Endodermal cell (in vitro differentiated cells): ENCODE data around the gene BLOC1S2. TPM values are rescaled to one million over a fixed set of nuclear protein-coding genes. Genes with fewer than 3 reads are reported as not detected.
A peak's percentile ranks its signal among the peaks of the same experiment; 100 is the strongest.
"Not testable (repeated sequence)": the region's sequence is repeated elsewhere in the genome, so short reads cannot be mapped to it uniquely, and the experiment has no call there.

Source experiments
- DNase-seq: peaks from one replicate; pipeline ENCODE4 v3.0.0-alpha.2; 2017
- H3K27ac ChIP-seq: 2 replicates; pipeline ENCODE4 v1.5.1; 2013; ENCODE audit warnings: mild to moderate bottlenecking, low read depth, low read length, moderate library complexity
- H3K27me3 ChIP-seq: 2 replicates; pipeline ENCODE4 v1.6.1; 2013; ENCODE audit warnings: mild to moderate bottlenecking, low read length, moderate library complexity; ENCODE audit not compliant: insufficient read depth, control insufficient read depth, poor library complexity, severe bottlenecking
- H3K36me3 ChIP-seq: 2 replicates; pipeline ENCODE4 v1.7.0; 2013; ENCODE audit warnings: mild to moderate bottlenecking, low read length, moderate library complexity; ENCODE audit not compliant: control insufficient read depth, insufficient read depth
- H3K4me1 ChIP-seq: one replicate; pipeline ENCODE4 v1.7.0; 2013; ENCODE audit warnings: low read length; ENCODE audit not compliant: control insufficient read depth, insufficient read depth
- H3K4me3 ChIP-seq: 2 replicates; pipeline ENCODE4 v1.5.1; 2013; ENCODE audit warnings: mild to moderate bottlenecking, low read length, moderate library complexity
- H3K9ac ChIP-seq: 2 replicates; pipeline ENCODE4 v1.6.1; 2013; ENCODE audit warnings: mild to moderate bottlenecking, low read length, moderate library complexity; ENCODE audit not compliant: poor library complexity, severe bottlenecking; ENCODE audit errors: extremely low read depth
- H3K9me3 ChIP-seq: 2 replicates; pipeline ENCODE4 v1.6.1; 2013; ENCODE audit warnings: mild to moderate bottlenecking, low read length, moderate library complexity; ENCODE audit not compliant: control insufficient read depth
- H3K27ac Mint-ChIP-seq: 2 replicates; pipeline ENCODE4 v1.8.0; 2020; ENCODE audit warnings: mixed read lengths
- H3K27me3 Mint-ChIP-seq: 2 replicates; pipeline ENCODE4 v1.8.0; 2021; ENCODE audit warnings: mild to moderate bottlenecking, mixed read lengths; ENCODE audit not compliant: insufficient read depth
- H3K36me3 Mint-ChIP-seq: 2 replicates; pipeline ENCODE4 v1.8.0; 2020; ENCODE audit warnings: low read depth, mixed read lengths
- H3K4me1 Mint-ChIP-seq: 2 replicates; pipeline ENCODE4 v1.8.0; 2020; ENCODE audit warnings: mixed read lengths
- H3K4me3 Mint-ChIP-seq: 2 replicates; pipeline ENCODE4 v1.8.0; 2020; ENCODE audit warnings: mild to moderate bottlenecking, moderate library complexity, mixed read lengths
- H3K9me3 Mint-ChIP-seq: 2 replicates; pipeline ENCODE4 v1.8.0; 2020; ENCODE audit warnings: mild to moderate bottlenecking, mixed read lengths
- CTCF ChIP-seq: fragments of 200-600 bp; sonication (generic); conservative IDR thresholded peaks from 2 replicates; pipeline ENCODE4 v1.5.0; 2021; ENCODE audit warnings: antibody characterized with exemption, mild to moderate bottlenecking
- WGBS, 2 experiments: methylation state at CpG; one replicate each; pipeline versions ENCODE4 v1.1.5 to v1.1.7; 2013; ENCODE audit warnings: missing lambda C conversion rate in 2 of 2, mixed read lengths in 1 of 2; ENCODE audit not compliant: insufficient coverage in 1 of 2, insufficient read length in 1 of 2; 5-methylcytosine and 5-hydroxymethylcytosine counted together
- total RNA-seq, 2 donors: library from RNA; stranded (reverse); fragmentation: NEBNext Ultra II Directional in 1 of 2; extraction: Animal tissue kit (Norgen Biotek cat#: 25700) in 1 of 2; gene quantifications; 2 replicates in 1 of 2; 3 replicates in 1 of 2; pipeline ENCODE4 v1.2.1, GENCODE V29; 2021

Gene BLOC1S2
- total RNA-seq, 2 donors from 2014 or later, result 25.5 to 26.0 TPM

- WGBS, 2 experiments, result 91 to 100% methylated on average over 1 to 2 of the region's 2 CpGs
- Mint-ChIP-seq H3K27me3 (peaks cover 28% of the 10 kb centered on the region), H3K4me1 (peaks cover 11% of the 10 kb centered on the region), H3K4me3 (no peak overlapping the region), H3K27ac (no peak overlapping the region), H3K9me3 (no peaks in the 10 kb centered on the region), H3K36me3 (peaks cover 2% of the 10 kb centered on the region)
- no peaks in the 10 kb centered on the region for H3K9me3 ChIP-seq
- H3K27ac ChIP-seq, result no peak overlapping the region
- no peak for DNase-seq
- no peak overlapping the region for H3K4me3 ChIP-seq
- H3K4me1 ChIP-seq, result peaks cover 4% of the 10 kb centered on the region
- peaks cover 33% of the 10 kb centered on the region for H3K27me3 ChIP-seq
- no peak for TF ChIP-seq CTCF
- no peaks in the 10 kb centered on the region for H3K36me3 ChIP-seq
- no peak overlapping the region for H3K9ac ChIP-seq
These were observed 3.2 kb upstream of the BLOC1S2 start for GRCh38 chr10:100289641-100290040.

- H3K4me3 Mint-ChIP-seq, result no peak overlapping the region
- Histone ChIP-seq H3K36me3 (peaks cover 2% of the 10 kb centered on the region), H3K4me1 (peaks cover 4% of the 10 kb centered on the region), H3K4me3 (no peak overlapping the region), H3K9me3 (no peaks in the 10 kb centered on the region), H3K27me3 (peaks cover 30% of the 10 kb centered on the region), H3K27ac (no peak overlapping the region), H3K9ac (no peak overlapping the region)
- no peak for TF ChIP-seq CTCF
- peaks cover 2% of the 10 kb centered on the region for H3K36me3 Mint-ChIP-seq
- peaks cover 18% of the 10 kb centered on the region for H3K27me3 Mint-ChIP-seq
- WGBS, 2 experiments, result 95 to 100% methylated on average over 2 to 5 of the region's 5 CpGs
- H3K4me1 Mint-ChIP-seq, result peaks cover 14% of the 10 kb centered on the region
- H3K9me3 Mint-ChIP-seq, result no peaks in the 10 kb centered on the region
- no peak for DNase-seq
- no peak overlapping the region for H3K27ac Mint-ChIP-seq
These were observed 1.7 kb upstream of the BLOC1S2 start for GRCh38 chr10:100288196-100288595.

GRCh38 chr10:100287756-100288155 is 1.3 kb upstream of the BLOC1S2 start:
- Mint-ChIP-seq H3K27me3 (peaks cover 15% of the 10 kb centered on the region), H3K27ac (no peak overlapping the region), H3K36me3 (peaks cover 2% of the 10 kb centered on the region), H3K9me3 (no peaks in the 10 kb centered on the region), H3K4me1 (peaks cover 14% of the 10 kb centered on the region), H3K4me3 (no peak overlapping the region)
- 91 to 100% methylated on average over 4 to 6 of the region's 6 CpGs for WGBS, 2 experiments
- peaks cover 6% of the 10 kb centered on the region for H3K36me3 ChIP-seq
- DNase-seq, result no peak
- H3K9ac ChIP-seq, result no peak overlapping the region
- H3K27ac ChIP-seq, result no peak overlapping the region
- peaks cover 4% of the 10 kb centered on the region for H3K4me1 ChIP-seq
- TF ChIP-seq CTCF, result no peak
- no peaks in the 10 kb centered on the region for H3K9me3 ChIP-seq
- H3K4me3 ChIP-seq, result no peak overlapping the region
- H3K27me3 ChIP-seq, result peaks cover 25% of the 10 kb centered on the region

GRCh38 chr10:100285326-100285725 is 1.2 kb downstream of the BLOC1S2 start:
- WGBS, 2 experiments, result 90 to 92% methylated on average over 11 to 12 of the region's 12 CpGs
- Histone ChIP-seq H3K36me3 (peaks cover 25% of the 10 kb centered on the region), H3K9ac (peak overlapping the region; percentile 63), H3K4me3 (peak overlapping the region; percentile 93)
- not testable (repeated sequence) for H3K4me1 ChIP-seq, H3K27me3 ChIP-seq, H3K9me3 ChIP-seq, H3K27ac ChIP-seq, H3K9me3 Mint-ChIP-seq, DNase-seq, H3K27me3 Mint-ChIP-seq
- peaks cover 14% of the 10 kb centered on the region for H3K4me1 Mint-ChIP-seq
- H3K36me3 Mint-ChIP-seq, result peaks cover 11% of the 10 kb centered on the region
- H3K4me3 Mint-ChIP-seq, result peak overlapping the region; percentile 98
- peak overlapping the region; percentile 96 for H3K27ac Mint-ChIP-seq
